Loucy (cell line): Measurements from ENCODE around the gene TXLNG.

Experiments used
- EZH2phosphoT487 ChIP-seq: fragments of 200-600 bp; IDR thresholded peaks from 2 replicates; pipeline ENCODE4 v1.6.1; 2018; ENCODE audit warnings: antibody characterized with exemption, mild to moderate bottlenecking, moderate library complexity, borderline replicate concordance
- TF ChIP-seq, protein P1 (sequence below): fragments of 200-600 bp; sonication (generic); conservative IDR thresholded peaks from 2 replicates; pipeline ENCODE4 v1.5.1; 2014; ENCODE audit warnings: mild to moderate bottlenecking, antibody characterized with exemption, low read length

GRCh38 chrX:16856744-16857143, 70.5 kb downstream of the TXLNG start:
- TF ChIP-seq, protein P1, sequence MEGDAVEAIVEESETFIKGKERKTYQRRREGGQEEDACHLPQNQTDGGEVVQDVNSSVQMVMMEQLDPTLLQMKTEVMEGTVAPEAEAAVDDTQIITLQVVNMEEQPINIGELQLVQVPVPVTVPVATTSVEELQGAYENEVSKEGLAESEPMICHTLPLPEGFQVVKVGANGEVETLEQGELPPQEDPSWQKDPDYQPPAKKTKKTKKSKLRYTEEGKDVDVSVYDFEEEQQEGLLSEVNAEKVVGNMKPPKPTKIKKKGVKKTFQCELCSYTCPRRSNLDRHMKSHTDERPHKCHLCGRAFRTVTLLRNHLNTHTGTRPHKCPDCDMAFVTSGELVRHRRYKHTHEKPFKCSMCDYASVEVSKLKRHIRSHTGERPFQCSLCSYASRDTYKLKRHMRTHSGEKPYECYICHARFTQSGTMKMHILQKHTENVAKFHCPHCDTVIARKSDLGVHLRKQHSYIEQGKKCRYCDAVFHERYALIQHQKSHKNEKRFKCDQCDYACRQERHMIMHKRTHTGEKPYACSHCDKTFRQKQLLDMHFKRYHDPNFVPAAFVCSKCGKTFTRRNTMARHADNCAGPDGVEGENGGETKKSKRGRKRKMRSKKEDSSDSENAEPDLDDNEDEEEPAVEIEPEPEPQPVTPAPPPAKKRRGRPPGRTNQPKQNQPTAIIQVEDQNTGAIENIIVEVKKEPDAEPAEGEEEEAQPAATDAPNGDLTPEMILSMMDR: no peak
- no peak for TF ChIP-seq EZH2phosphoT487
